ENCODE measurements around the gene ACOX2. TPM values are rescaled to one million over a fixed set of nuclear protein-coding genes. Genes with fewer than 3 reads are reported as not detected.
A peak's percentile ranks its signal among the peaks of the same experiment; 100 is the strongest.

Gene ACOX2
- total and polyA plus RNA-seq, 2 of the 8 experiments (the other 6 are each of a cell fraction or from before 2014, with no cell fraction given): 3.2 to 9.2 TPM

- no peak overlapping the region for H3K27ac ChIP-seq (ENCODE audit: low read depth, low read length)
- WGBS, 2 experiments (ENCODE audit: extremely low coverage in 1 of 2, insufficient coverage in 1 of 2, insufficient read length in 1 of 2, insufficient replicate concordance in 2 of 2, low coverage in 1 of 2, low lambda C conversion rate in 2 of 2, missing lambda C conversion rate in 1 of 2): 81% methylated on average over 8 of the region's 8 CpGs; no CpG with 5 or more reads in 1 of the 2 experiments
- H3K56ac ChIP-seq (replicated peaks; ENCODE audit: insufficient read length, low read depth, low read length): no peak overlapping the region
- H3K18ac ChIP-seq (ENCODE audit: extremely low read depth, low read length): no peak overlapping the region
- H3K4ac ChIP-seq (replicated peaks; ENCODE audit: insufficient read length, low read depth, low read length): no peak overlapping the region
- no peak overlapping the region for H4K91ac ChIP-seq (replicated peaks; ENCODE audit: insufficient read length, low read length)
- no peak overlapping the region for H3K14ac ChIP-seq (ENCODE audit: insufficient read length)
- no peaks in the 10 kb centered on the region for H3K9me3 ChIP-seq (ENCODE audit: insufficient read depth in 2 of 2, low read depth in 1 of 2, low read length in 1 of 2)
- ChIA-PET CTCF (ENCODE audit: partially characterized antibody) (interaction anchor here (0.6 to 6.6 kb wide), 12 partner anchors 9 to 232 kb away, joined by 3 to 64 read pairs (median 3); partner anchors contain the start of gene HTD2), POLR2A (ENCODE audit: partially characterized antibody) (no interaction called here)
- no peak overlapping the region for H3K4me2 ChIP-seq (ENCODE audit: insufficient read depth in 1 of 2, low read depth in 2 of 2, low read length in 2 of 2)
- no peaks in the 10 kb centered on the region for H4K20me1 ChIP-seq (replicated peaks in 1 of 2; ENCODE audit: control insufficient read depth in 1 of 2, insufficient read depth in 2 of 2, low read length in 2 of 2)
- no peak overlapping the region for H2BK120ac ChIP-seq (replicated peaks; ENCODE audit: low read depth, low read length)
- no peak overlapping the region; the same call in 1 of the 2 replicates for H2BK12ac ChIP-seq (ENCODE audit: low read depth, low read length)
- H3K4me1 ChIP-seq (replicated peaks in 1 of 4; ENCODE audit: control insufficient read depth in 3 of 4, insufficient read depth in 4 of 4, low read length in 3 of 4): peaks cover 0 to 12% (median 6%) of the 10 kb centered on the region in 4 experiments; a peak in 6 of 7 replicates
- no peak overlapping the region for H2AK5ac ChIP-seq (ENCODE audit: low read depth, low read length)
- H3K79me1 ChIP-seq (ENCODE audit: low read depth, low read length): no peaks in the 10 kb centered on the region
- H2BK15ac ChIP-seq (ENCODE audit: low read length): 0 out of 2 replicates have a peak overlapping the region, but pooled peaks have one; percentile 93
- H3K27me3 ChIP-seq (replicated peaks in 1 of 4; ENCODE audit: control insufficient read depth in 3 of 4, extremely low read depth in 1 of 4, insufficient read depth in 3 of 4, low read length in 3 of 4): no peaks in the 10 kb centered on the region; a peak in 1 of 7 replicates
- no peak overlapping the region for H4K5ac ChIP-seq (ENCODE audit: insufficient read length, low read depth, low read length)
- H2AFZ ChIP-seq (ENCODE audit: low read length): no peak overlapping the region
- H3K79me2 ChIP-seq (ENCODE audit: control insufficient read depth in 1 of 2, insufficient read depth in 2 of 2, low read length in 2 of 2): no peaks in the 10 kb centered on the region
- H3K23me2 ChIP-seq (ENCODE audit: low read depth, low read length): no peaks in the 10 kb centered on the region
- no peak overlapping the region for H3K9ac ChIP-seq (replicated peaks in 1 of 4; ENCODE audit: extremely low read depth in 1 of 4, low read depth in 3 of 4, low read length in 3 of 4)
- no peak for FAIRE-seq
- no peak overlapping the region for H3K4me3 ChIP-seq (ENCODE audit: extremely low read depth in 1 of 4, insufficient read depth in 2 of 4, low read depth in 3 of 4, low read length in 4 of 4)
- H3K36me3 ChIP-seq (ENCODE audit: control insufficient read depth in 2 of 4, insufficient read depth in 4 of 4, low read length in 3 of 4): no peaks in the 10 kb centered on the region
- no peak overlapping the region for H2BK20ac ChIP-seq (ENCODE audit: low read length)
- no peak for DNase-seq (ENCODE audit: low read depth in 1 of 2, low spot score in 2 of 2)
- no peak for TF ChIP-seq KDM5A (IDR thresholded peaks at IDR 0.05; ENCODE audit: low read length)
- TF ChIP-seq BRCA1 (IDR thresholded peaks at IDR 0.05; ENCODE audit: low read depth, low read length): no peak
- TF ChIP-seq CHD1 (IDR thresholded peaks at IDR 0.05; ENCODE audit: low read depth, low read length): no peak
- no peak for TF ChIP-seq TAF1 (IDR thresholded peaks at IDR 0.05; ENCODE audit: low read depth, low read length)
- no peak for TF ChIP-seq TCF12 (IDR thresholded peaks at IDR 0.05; ENCODE audit: low read depth, low read length)
- TF ChIP-seq RAD21 (IDR thresholded peaks at IDR 0.05 in 1 of 2, conservative IDR thresholded peaks at IDR 0.05 in 1 of 2; ENCODE audit: low read depth in 2 of 2, low read length in 2 of 2): no peak
- no peak for TF ChIP-seq CTCF (IDR thresholded peaks at IDR 0.05; ENCODE audit: control extremely low read depth in 1 of 3, insufficient read depth in 1 of 3, low read depth in 1 of 3, low read length in 3 of 3)
- no peak overlapping the region for H4K8ac ChIP-seq (ENCODE audit: extremely low read depth, insufficient read depth, low read length)
- no peak overlapping the region for H3K23ac ChIP-seq (ENCODE audit: insufficient read length)
- H2BK5ac ChIP-seq (ENCODE audit: low read depth, low read length): no peak overlapping the region
Measured at GRCh38 chr3:58520403-58521335, 16.3 kb downstream of the ACOX2 start.

All from H1 (cell line).